Activated CD4-positive, CD25-positive, alpha-beta regulatory T cell treated with anti-CD3 and anti-CD28 coated beads, Interleukin-2, amount 50 U/mL, for 24 hours (primary cell): ENCODE measurements around the gene KIAA0825.
A peak's percentile ranks its signal among the peaks of the same experiment; 100 is the strongest.

Source experiments
- ATAC-seq, 2 donors: fragments of 150-1000 bp; cut with Tn5 transposase; one replicate each; pipeline ENCODE4 v1.10.0; 2021; ENCODE audit warnings: mild to moderate bottlenecking in 1 of 2, moderate library complexity in 1 of 2

Gene KIAA0825, protein sequence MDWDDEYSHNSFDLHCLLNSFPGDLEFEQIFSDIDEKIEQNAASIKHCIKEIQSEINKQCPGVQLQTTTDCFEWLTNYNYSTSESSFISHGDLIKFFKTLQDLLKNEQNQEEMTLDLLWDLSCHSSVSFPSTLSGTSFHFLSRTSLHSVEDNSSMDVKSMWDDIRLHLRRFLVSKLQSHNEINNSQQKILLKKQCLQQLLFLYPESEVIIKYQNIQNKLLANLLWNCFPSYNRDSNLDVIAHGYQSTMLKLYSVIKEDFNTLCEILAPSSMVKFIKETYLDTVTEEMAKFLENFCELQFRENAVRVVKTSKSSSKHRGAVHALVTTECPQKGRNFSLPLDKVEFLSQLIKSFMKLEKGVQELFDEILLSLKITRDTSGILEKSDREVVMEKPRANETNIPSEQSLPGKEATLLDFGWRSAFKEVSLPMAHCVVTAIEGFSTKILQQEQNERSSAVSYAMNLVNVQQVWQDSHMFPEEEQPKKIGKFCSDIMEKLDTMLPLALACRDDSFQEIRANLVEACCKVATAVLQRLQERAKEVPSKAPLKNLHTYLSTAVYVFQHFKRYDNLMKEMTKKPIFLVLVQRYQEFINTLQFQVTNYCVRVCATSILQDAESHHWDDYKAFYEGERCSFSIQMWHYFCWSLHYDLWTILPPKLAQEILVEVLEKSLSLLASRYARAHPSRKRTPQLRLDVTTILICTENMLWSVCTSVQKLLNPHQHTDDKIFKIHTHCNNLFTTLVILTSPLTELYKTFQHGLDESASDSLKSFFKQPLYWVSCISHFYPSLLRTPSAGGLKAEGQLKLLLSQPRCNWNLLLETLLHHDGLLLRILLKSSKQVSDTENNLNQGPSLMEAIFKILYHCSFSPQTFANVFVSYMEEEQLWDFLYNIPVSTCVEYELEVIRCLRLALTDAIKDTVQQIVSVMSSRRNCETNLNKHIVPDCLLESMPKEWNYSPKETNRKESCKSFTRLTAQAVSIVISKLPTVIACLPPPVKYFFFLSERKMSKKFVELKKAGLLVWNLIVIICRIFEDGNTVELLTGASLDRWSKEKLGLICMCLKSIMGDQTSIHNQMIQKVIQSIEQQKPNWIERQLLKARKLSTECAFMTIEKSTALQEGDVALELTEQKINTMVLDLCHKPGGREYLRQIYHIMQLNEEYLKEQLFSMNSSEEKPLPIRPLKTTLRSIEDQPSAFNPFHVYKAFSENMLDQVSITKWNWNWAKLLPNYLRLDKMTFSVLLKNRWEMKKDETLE (N-terminal part only)

DNA sequence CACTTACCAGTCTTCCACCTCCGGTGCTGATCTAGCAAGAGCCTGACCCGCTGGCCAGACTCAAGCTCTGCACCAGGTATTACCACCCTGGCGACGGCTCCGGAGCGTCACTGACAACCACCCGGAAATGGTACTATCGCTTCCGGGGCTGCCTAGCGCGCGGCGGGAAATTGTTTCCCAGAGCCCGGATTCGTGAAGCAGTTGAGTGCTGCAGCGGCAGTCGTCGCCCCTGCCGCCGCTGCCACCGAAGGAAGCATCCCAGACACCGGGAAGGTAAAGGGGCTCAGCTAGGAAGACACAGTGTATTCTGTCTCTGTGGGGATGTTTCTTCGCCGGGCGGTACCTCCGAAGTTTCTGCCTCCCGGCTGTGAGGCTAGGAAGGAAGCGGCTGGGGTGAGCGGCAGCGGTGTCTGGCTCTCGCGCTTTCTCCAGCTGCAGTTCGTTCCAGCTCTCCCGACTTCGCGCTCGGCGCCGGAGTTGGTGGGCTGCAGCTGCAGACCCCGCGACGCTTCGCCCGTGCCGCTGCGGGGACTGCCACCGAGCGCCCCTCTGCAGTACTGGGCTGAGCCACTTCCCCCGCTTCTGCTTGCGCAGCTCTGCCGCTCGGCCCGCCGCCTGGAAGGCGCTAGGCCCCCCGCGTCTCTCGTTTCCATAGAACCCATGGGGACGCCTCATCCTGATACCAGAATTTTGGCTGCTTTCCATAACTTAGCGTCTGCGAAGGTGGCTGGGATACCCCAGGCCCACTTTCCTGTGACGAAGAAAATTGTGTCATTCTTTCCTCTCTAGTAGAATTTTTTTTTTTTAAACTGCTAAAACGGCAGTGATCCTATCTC is at the start of gene KIAA0825, which contains the start of gene SLF1:
KIAA0825 (minus strand) TSS at position 112 of the 836 bp plus-strand sequence. CDS start 81,478 bp downstream, outside the sequence.
SLF1 (plus strand) TSS at position 177 of the 836 bp plus-strand sequence. CDS start 10,142 bp downstream, outside the sequence.
- ATAC-seq = peak; percentile 97

DNA sequence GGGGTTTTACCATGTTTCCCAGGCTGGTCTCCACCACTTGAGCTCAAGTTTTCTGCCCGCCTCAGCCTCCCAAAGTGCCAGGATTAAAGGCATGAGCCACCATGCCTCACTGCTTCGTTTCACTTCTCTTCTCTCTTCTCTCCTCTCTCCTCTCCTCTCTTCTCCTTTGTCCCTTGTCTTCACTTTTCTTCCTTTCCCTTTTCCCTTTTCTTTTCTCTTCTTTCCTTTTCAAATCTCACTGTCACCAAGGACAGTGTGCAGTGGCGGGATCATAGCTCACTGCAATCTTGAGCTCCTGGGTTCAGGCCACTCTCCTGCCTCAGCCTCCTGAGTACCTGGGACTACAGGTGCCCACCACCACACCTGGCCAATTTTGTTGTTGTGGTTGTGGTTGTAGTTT is 49.5 kb upstream of the KIAA0825 start:
- ATAC-seq = no peak

DNA sequence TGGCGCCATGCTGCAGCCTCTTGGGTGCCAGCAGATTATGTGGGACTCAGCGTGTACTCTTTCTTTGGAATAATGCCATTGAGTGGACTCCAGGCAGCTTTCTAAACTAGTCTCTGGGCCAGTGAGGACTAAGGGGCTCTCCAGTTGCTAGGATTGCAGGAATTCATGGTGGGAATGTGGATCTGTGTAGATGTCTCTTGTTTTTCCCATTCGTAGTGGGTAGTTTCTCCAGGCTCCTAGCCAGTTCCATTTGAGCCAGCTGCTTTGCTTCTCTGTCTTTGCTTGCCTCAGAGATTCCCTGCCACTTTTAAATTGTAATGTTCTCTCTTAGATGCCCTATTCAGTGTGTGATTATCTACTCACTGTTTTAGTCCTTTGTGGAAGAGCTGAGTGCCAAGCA is 42.7 kb upstream of the KIAA0825 start:
- ATAC-seq = no peak

DNA sequence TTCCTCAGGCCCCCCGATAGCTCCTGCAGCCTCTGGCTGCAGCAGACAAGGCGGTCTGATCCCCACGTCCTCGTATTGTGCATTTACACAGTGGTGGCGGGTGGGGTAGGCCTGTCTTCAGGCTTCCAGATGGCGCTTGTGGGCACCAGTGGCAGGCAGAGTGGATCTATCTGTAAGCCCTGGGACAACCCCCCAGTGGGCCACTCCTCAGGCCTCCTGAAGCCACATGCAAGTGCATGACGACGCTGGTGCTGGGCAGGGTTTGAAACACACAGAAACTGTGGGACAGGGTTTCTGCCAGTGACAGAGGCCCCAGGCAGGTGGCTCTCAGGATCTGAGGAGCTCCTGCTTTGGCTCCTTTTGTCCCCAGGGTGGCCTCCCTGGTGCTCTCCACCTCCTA is 42.1 kb upstream of the KIAA0825 start:
- no peak for ATAC-seq

DNA sequence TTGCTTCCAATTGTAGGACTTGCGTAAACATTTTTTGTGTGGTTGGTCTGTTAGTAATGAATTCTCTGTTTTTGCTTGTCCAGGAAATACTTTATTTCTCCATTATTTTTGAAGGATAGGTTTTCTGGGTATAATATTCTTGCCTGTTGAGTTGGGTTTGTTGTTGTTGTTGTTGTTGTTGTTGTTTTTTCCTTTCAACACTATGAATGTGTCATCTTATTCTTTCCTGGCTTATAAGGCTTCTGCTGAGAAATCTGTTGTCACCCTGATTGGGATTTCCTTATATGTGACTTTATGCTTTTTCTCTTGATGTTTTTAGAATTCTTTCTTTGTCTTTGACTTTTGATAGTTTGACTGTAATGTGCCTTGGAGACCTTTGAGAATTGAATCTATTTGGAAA is 39.9 kb upstream of the KIAA0825 start:
- no peak for ATAC-seq

DNA sequence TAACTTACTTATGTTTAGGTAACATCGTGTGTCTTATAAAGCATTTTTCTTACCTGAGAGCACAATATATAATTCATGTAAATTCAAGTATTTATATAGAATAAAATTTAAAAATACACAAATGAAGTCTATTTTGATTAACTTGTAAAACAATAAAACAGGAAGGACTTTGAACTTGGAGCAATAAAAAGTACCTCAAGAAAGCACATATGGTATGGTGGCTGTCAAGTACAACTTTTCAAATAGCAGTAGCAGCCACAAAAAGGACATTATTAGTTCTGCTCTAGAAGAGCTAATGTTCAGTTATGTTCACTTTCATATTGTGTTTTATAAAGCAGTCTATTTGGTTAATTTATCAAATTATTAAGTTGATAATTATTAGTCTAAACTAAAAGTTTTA is 31.5 kb upstream of the KIAA0825 start:
- no peak for ATAC-seq

DNA sequence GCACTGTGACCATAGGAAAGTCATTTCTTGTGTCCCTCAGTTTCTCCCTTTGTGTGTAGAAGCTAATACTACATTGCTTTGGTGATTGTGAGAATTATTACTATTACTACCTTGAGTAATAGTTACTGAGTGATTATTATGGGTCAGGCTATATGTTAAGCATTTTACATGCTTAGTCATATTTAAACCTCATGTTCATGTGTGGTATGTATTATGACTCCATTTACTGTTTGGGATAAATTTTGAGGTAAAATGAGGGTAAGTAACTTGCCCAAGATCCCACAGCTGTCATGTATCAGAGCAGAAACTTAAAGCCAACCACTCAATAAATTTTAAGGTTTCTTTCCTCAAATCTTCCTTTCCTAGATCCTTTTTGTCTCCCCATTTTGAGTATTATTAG is 28.4 kb upstream of the KIAA0825 start:
- peak in 1 of 2 donors; percentile 49 for ATAC-seq

DNA sequence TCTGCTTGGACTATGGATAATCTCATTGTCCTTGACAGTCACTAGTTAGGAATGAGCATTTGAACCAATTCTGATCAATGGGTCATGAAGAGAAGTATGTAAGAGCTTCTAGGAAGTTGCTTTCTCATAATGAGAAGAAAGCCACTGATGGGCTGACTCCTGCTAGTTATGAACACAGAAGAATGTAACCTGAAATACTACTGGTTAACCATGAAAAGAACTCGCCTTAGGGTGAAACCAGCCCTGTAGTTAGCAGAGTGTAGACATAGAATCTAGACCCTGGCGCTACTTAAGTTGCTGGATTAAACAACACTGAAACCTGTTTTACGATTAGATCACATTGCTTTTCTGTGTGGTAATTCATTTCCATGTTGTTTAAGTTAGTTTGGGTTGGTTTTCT is 26.6 kb upstream of the KIAA0825 start:
- no peak for ATAC-seq

DNA sequence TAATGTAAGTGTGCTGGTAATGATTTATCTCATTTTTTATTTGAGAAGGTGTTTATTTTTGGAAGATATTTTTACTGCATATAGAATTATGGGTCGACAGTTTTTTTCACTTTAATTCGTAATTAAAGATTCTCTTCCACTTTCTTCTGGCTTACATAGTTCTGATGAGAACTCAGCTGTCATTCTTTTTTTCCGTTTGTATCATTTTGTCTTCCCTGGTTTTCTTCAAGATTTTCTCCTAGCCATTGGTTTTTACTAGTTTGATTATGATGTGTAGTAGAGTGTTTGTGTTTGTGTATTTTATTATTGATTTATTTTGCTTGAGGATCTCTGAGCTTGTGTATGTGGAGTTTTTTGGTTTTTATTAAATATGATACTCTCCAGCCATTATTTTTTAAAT is 21.8 kb upstream of the KIAA0825 start:
- no peak for ATAC-seq

DNA sequence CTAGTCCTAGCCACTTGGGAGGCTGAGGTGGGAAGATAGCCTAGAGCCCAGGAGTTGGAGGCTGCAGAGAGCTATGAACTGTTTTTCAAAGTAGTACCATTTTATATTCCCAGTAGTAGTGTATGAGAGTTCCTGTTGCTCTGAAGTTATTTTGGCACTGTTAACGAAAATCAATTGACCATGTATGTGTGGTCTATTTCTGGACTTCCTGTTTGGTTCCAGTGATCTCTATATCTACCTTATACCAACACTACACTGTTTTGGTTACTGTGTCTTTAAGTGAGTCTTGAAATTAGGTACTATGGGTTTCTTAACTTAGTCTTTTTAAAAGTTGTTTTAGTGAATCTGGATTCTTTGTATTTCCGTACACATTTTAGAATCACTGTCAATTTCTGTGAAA is 13.6 kb upstream of the KIAA0825 start:
- ATAC-seq = no peak

DNA sequence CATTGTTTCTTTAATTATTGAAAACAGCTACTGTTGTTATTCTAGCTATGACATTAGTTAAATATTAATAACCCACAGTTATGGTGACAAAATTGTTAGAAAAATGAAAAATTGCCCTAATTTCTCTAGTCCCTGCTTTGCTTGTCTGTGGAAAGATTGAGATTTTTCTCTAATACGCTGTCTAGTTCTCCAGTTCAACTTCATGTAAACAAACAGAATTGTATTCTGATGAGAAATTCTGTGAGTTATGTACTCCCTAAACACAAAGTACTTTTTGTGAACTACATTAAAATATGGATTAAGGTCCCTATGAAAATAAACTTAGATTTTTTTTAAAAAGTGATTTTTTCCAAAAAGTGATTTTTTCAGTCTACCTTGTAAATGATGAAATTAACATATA is 8.8 kb upstream of the KIAA0825 start:
- ATAC-seq = no peak

DNA sequence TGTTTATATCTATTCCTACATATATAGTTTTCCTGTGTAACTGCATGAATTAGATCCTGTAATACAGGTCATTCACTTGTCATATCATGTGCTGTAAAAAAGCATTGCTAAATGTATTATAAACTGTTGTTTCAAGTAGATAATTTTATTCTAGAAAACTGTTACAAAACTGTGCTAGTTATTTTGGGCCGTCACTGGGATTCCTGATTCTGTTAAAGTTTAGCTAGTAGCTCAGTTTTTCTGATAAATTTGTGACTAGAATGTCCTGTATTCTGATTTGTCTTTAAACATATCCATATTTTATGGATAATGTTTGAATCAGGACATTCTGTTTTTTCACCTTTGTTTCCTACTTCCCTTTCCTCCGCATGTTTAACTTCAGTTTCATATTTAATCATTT is 5.5 kb upstream of the KIAA0825 start:
- ATAC-seq = no peak

DNA sequence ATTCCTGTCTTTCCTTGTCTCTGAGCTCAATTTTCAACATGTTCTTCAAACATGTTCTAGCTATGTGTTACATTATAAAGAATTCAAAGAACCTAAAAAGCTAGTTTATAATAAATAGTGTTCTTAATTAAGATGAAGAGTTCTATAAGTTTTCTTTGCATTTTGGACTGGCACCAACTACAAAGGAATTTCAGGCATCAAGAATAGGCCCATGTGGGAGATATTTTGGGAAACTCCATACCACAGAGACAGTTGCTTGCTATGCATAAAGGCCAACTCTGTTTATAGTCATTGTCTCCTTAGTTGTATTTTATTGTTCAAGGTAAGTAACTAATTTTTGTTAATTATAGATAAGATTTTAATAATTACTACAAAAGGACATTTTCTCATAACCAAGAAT is 4.6 kb upstream of the KIAA0825 start:
- ATAC-seq = no peak

DNA sequence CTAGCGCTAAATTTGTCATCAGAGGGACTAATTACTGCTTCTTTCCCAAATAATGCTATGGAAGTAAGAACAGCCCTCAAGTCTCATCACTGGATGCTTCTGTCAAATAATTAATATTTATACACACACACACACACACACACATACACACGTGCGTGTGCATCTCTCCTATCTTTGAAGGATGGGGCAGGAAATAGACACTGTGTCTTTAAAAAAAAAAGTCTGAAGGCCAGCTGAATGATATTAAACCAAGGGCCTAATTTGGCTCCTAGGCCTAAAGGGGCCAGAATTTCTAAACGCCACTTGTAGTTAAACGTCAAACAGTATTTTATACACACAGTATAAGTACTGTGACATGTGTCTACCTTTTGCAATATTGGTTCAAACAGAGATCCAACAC is 3.4 kb upstream of the KIAA0825 start:
- no peak for ATAC-seq

DNA sequence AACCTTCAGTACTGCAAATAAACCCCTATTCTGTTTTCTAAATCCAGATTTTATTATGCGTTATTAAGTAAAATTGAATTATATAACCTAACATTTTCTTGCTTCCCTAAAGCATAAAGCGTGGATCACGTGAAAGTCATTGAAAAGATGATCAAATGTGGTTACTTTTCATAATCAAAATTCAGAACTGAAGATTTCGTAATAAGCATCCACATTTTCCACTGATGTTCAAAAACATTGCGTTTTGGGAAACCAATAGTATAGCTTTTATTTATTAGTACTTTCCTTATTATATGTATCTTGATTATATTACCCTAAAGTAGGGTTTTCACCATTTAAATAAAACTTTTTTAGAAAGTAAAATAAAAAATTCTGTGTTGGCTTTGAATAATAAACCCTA is 1.9 kb upstream of the KIAA0825 start:
- ATAC-seq = no peak

DNA sequence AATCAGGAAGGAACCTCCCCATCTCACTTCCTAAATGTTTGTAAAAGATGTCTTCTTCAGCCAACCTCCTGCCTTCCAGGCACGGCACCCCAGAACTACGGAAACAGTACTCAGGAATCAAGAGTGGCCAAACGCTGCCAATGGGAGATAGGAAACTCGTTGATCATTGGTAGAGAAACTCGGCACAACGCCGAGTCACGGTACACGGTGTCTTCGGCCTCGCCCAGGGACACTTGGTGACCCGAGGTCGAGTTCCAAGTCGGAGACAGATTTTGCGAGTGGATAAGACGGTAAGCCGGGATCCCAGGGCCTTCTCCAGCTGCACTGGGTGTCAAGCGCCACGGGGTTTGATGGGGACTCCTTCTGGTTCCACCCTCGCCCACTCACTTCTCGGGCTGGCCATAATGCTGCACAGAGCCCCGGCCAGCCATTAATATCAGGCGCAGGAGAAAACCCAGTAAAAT is 343 bp downstream of the KIAA0825 start:
- peak; percentile 7 to 9 for ATAC-seq

DNA sequence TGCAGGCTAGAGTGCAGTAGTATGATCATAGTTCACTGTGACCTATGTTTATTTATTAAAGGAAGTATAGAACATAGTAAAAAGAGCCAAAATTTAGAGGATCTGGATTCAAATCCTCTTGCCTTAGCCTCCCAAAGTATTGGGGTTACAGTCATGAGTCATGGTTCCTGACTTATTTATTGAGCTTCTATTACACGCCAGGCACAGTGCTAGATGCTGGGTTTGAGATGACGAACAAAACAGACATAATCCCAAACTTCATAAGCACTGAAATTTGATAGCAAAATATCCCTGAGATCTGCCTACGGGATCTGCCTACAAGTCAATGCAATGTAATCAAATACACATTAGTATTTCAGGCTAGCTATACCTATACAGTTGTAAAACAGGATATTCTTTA is 2.5 kb downstream of the KIAA0825 start:
- ATAC-seq = no peak

DNA sequence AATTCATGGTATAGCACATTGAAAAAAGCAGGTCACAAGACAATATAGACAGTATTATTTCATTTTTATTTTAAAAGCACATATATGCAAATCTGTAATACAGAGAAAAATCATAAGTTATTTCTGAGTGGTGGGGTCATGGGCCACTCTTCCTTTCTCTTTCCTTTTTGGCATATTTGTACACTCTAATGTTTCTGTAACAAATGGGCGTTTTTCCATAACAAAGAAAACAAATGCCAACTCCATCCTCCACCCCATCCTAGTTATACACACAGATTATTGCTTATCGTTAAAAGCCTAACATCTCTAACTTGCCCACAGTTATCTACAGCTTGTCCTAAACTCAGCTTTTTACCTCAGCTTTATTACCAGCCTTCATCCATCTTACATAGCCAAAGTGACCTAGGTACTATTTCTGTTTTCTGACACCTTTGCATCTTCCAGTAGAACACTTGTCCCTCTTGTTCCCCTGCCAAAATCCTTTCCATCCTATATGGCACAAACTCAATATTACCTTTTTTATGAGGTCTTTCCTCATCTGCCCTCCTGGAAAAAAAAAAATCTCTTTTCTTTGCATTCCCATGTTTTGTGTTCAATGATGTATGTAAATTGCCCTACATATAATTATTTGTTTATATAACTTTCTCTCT is 4.1 kb downstream of the KIAA0825 start:
- no peak for ATAC-seq

DNA sequence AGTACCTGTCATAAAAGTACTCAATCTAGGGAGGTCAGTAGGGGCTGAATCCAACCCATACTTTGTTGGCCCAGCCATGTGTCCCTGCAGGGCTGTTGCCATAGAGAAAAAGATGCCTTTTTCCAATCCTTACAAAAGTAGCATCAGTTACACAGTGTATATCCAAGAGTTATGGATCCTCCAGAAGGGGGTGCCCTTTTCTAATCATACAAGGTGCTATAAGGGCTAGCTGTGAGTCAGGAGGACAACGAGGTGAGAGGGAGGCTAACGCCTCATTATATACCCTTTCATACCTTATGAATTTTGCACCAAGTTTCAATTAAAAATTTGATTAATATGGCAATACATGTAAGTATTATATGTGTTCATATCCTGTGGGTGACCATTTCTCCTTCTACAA is 4.8 kb downstream of the KIAA0825 start:
- ATAC-seq = no peak

DNA sequence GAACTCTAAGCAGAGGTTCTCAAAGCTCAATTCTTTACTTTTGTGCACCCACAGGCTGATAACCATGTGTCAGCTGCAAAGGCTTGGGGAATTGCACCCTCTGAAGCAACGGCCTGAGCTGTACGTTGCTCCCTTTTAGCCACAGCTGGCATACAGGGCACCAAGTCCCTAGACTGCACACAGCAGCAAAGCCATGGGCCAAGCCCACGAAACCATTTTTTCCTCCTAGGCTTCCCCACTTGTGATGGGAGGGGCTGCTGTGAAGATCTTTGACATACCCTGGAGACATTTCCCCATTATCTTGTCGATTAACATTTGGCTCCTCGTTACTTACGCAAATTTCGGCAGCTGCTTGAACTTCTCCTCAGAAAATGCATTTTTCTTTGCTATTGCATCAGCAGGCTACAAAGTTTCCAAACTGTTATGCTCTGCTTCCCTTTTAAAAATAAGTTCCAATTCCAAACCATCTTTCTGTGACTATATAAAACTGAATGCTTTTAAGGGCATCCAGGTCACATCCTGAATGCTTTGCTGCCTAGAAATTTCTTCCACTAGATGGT is 23.0 kb downstream of the KIAA0825 start:
- ATAC-seq = no peak
